Measurements from ENCODE around the gene SORCS2. TPM values are rescaled to one million over a fixed set of nuclear protein-coding genes. Genes with fewer than 3 reads are reported as not detected.

Gene SORCS2
- polyA plus RNA-seq, 3 donors: 0.46 to 0.55 TPM; not detected in 1

DNA sequence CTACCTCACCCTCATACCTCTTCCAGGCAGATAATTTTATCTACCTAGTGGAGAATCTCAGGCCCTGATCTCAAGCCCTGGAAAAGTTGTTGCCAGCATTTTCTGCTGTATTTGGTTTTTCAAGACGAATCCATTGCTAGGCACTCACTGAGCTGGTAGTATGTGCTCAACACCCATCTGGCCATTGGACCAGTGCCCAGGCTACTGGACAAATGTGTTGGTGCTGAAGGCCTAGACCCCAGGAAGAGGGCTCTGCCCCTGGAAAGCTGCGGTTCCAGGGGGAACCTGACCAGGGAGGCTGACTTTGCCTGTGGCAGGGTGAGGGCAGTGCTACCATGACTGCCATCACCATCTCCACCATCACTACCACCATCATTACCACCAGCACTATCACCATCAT lies 170.0 kb downstream of the SORCS2 start:
- Histone ChIP-seq H4K20me1 (ENCODE audit: insufficient read depth, low read length) (no peaks in the 10 kb centered on the region), H2AFZ (ENCODE audit: insufficient read depth, low read depth, low read length, poor library complexity, severe bottlenecking) (no peak overlapping the region), H3K9ac (ENCODE audit: insufficient read depth, low read length, poor library complexity, severe bottlenecking) (no peak overlapping the region), H3K27me3 (ENCODE audit: control insufficient read depth in 2 of 2, insufficient read depth in 2 of 2, low read length in 2 of 2) (no peaks in the 10 kb centered on the region), H3K4me2 (replicated peaks; ENCODE audit: extremely low read depth, low read length, poor library complexity, severe bottlenecking) (no peak overlapping the region), H3K36me3 (replicated peaks in 1 of 2; ENCODE audit: control insufficient read depth in 1 of 2, insufficient read depth in 2 of 2, low read length in 2 of 2) (no peaks in the 10 kb centered on the region), H3K9me3 (replicated peaks in 1 of 2; ENCODE audit: control insufficient read depth in 1 of 2, insufficient read depth in 1 of 2, low read length in 2 of 2) (no peaks in the 10 kb centered on the region), H3K4me3 (replicated peaks in 1 of 3; ENCODE audit: low read depth in 2 of 3, low read length in 3 of 3) (no peak overlapping the region), H3K27ac (ENCODE audit: low read depth in 1 of 2, low read length in 2 of 2) (no peak overlapping the region), H3K4me1 (ENCODE audit: control insufficient read depth in 1 of 2, insufficient read depth in 2 of 2, low read length in 2 of 2) (no peaks in the 10 kb centered on the region), H3K79me2 (ENCODE audit: insufficient read depth, low read length) (no peaks in the 10 kb centered on the region)
- H3K4me3 Mint-ChIP-seq: no peak overlapping the region
- TF ChIP-seq, protein P1, sequence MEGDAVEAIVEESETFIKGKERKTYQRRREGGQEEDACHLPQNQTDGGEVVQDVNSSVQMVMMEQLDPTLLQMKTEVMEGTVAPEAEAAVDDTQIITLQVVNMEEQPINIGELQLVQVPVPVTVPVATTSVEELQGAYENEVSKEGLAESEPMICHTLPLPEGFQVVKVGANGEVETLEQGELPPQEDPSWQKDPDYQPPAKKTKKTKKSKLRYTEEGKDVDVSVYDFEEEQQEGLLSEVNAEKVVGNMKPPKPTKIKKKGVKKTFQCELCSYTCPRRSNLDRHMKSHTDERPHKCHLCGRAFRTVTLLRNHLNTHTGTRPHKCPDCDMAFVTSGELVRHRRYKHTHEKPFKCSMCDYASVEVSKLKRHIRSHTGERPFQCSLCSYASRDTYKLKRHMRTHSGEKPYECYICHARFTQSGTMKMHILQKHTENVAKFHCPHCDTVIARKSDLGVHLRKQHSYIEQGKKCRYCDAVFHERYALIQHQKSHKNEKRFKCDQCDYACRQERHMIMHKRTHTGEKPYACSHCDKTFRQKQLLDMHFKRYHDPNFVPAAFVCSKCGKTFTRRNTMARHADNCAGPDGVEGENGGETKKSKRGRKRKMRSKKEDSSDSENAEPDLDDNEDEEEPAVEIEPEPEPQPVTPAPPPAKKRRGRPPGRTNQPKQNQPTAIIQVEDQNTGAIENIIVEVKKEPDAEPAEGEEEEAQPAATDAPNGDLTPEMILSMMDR (IDR thresholded peaks at IDR 0.05): no peak
- no peak overlapping the region for H3K27ac Mint-ChIP-seq
- H3K27me3 Mint-ChIP-seq (ENCODE audit: low read depth in 3 of 3): peaks cover 9 to 18% (median 11%) of the 10 kb centered on the region in 3 donors
- WGBS (ENCODE audit: insufficient coverage): 85% methylated on average over 1 of the region's 2 CpGs
- no peaks in the 10 kb centered on the region for H3K4me1 Mint-ChIP-seq
- DNase-seq: no peak
- intact Hi-C loops (cut with micrococcal nuclease): no loop called here
- peaks cover 0 to 5% (median 0%) of the 10 kb centered on the region in 7 donors for H3K9me3 Mint-ChIP-seq
- no peaks in the 10 kb centered on the region for H3K36me3 Mint-ChIP-seq

GRCh38 chr4:7362862-7363430 lies 170.6 kb downstream of the SORCS2 start:
- no peak for DNase-seq
- H3K4me1 Mint-ChIP-seq: no peaks in the 10 kb centered on the region

More at GRCh38 chr4:7362862-7363430, 170.6 kb downstream of the SORCS2 start:
- Mint-ChIP-seq H3K9me3 (peaks cover 0 to 5% (median 0%) of the 10 kb centered on the region in 7 donors), H3K27ac (no peak overlapping the region), H3K27me3 (ENCODE audit: low read depth in 3 of 3) (peaks cover 6 to 18% (median 11%) of the 10 kb centered on the region in 3 donors), H3K4me3 (no peak overlapping the region), H3K36me3 (no peaks in the 10 kb centered on the region)
- Histone ChIP-seq H3K4me3 (replicated peaks in 1 of 3; ENCODE audit: low read depth in 2 of 3, low read length in 3 of 3) (no peak overlapping the region), H3K79me2 (ENCODE audit: insufficient read depth, low read length) (no peaks in the 10 kb centered on the region), H3K27me3 (ENCODE audit: control insufficient read depth in 2 of 2, insufficient read depth in 2 of 2, low read length in 2 of 2) (no peaks in the 10 kb centered on the region), H3K4me1 (ENCODE audit: control insufficient read depth in 1 of 2, insufficient read depth in 2 of 2, low read length in 2 of 2) (no peaks in the 10 kb centered on the region), H3K9ac (ENCODE audit: insufficient read depth, low read length, poor library complexity, severe bottlenecking) (no peak overlapping the region), H2AFZ (ENCODE audit: insufficient read depth, low read depth, low read length, poor library complexity, severe bottlenecking) (no peak overlapping the region), H4K20me1 (ENCODE audit: insufficient read depth, low read length) (no peaks in the 10 kb centered on the region), H3K36me3 (replicated peaks in 1 of 2; ENCODE audit: control insufficient read depth in 1 of 2, insufficient read depth in 2 of 2, low read length in 2 of 2) (no peaks in the 10 kb centered on the region), H3K4me2 (replicated peaks; ENCODE audit: extremely low read depth, low read length, poor library complexity, severe bottlenecking) (no peak overlapping the region), H3K27ac (ENCODE audit: low read depth in 1 of 2, low read length in 2 of 2) (no peak overlapping the region), H3K9me3 (replicated peaks in 1 of 2; ENCODE audit: control insufficient read depth in 1 of 2, insufficient read depth in 1 of 2, low read length in 2 of 2) (no peaks in the 10 kb centered on the region)
- intact Hi-C loops (cut with micrococcal nuclease): no loop called here
- TF ChIP-seq, protein P1 (IDR thresholded peaks at IDR 0.05): no peak
- 97% methylated on average over 4 of the region's 4 CpGs for WGBS (ENCODE audit: insufficient coverage)

Measured in CD14-positive monocyte (primary cell).